Stimulated activated CD4-positive, alpha-beta T cell treated with anti-CD3 and anti-CD28 coated beads, Interleukin-1b, Interleukin-23, amount 100 ng/mL, for 1 hour (primary cell): Measurements from ENCODE around the gene ZAP70.

Source experiments
- DNase-seq, 2 donors: peaks; one replicate each; pipeline ENCODE4 v3.0.0-alpha.2; 2020; ENCODE audit warnings: low read depth in 2 of 2

The ZAP70 gene

DNA sequence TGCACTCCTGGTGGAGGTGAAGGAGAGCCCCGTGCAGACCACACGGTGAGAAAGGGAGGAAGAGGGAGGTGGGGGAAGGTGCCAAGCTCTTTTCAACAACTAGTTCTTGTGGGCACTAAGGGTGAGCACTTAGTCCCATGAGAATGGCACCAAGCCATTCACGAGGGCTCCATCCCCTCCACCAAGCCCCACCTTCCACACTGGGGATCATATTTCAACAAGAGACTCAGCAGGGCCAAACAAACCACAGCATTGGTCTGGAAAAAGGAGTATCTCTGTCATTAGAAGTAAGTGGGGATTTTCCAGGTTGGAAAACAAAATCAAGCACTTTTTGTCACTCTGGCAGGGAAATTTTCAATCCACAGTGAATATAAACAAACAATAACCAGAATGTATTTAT is 38.4 kb downstream of the ZAP70 start:
- DNase-seq: no peak

GRCh38 chr2:97752342-97753334 is 39.3 kb downstream of the ZAP70 start:
- DNase-seq: no peak

DNA sequence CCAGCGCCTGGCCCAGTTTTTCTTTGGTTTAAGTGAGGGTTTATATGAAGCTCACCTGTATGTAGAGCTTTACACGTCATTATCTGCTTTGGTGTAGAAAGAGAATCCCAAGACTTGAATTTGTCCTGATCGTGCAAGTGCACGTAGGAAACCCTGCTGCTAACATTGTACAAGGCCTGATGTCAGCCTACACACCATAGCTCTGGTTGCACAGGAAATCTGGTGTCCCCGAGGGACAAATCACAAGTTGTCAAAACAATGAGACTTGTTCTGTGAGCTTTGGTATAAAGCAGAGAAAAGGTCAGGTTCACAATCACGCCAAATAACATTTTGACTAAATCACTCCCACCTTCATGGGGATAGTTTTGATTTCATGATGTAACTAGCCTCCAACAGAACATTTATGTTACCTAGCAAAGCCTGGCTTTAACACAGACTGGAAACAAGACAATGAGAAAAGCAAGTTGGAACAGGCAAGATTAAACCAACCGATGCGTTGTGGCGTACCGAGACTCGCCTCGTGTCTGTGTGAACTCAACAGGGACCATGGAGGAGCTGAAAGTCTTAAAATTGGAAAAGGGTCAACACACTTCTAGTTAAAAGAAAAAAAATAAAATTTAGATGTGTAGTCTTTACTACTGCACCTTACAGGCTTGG is 41.4 kb downstream of the ZAP70 start:
- DNase-seq: no peak

- DNase-seq: no peak
Observed at GRCh38 chr2:97755491-97755890, 42.1 kb downstream of the ZAP70 start.

DNA sequence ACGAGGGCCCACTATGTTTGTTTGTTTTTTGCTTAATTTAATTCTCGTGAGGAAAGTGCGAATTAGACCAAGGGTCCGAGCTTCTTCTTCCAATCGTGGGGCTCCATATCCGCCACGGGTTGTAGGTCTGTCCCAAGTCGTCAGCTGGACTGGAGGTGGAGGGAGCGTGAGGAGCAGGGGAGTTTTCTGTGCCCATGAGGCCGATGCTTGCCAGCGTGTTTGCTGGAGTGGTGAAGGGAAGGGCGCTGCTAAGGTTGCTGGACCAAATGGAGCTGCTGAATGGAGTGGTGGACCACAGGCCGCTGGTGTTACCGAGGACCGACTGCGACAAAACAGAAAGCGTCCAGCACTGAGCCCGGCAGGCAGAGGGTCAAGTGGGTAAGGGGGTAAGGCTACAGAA is 43.7 kb downstream of the ZAP70 start:
- DNase-seq: no peak

DNA sequence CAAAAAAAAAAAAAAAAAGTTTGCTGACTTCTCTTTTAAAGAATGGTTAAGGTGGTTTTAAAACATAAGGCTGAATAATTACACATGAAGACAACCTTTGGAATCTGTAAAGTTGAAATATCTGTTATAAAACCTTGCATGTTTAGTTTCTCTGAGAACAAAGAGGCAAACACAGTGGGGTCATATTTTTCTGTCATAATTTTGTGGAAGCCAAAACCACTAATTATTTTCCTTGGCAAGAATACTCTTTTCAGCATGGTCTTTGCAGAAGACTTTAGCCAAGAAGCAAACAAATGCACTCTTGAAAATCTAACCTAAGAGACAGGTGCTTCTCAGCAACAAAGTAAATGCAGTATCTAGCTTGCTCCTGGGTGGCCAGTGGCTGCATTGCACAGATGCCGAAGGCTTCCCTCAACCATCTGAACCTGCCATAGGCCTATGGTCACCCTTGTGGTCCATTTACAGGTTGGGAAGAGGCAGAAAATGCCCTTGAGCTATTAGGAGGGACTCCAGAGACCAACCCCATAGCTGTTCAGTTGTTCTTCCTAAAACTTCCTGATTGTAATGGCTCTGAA is 44.8 kb downstream of the ZAP70 start:
- DNase-seq: no peak

GRCh38 chr2:97759727-97760407 is 46.5 kb downstream of the ZAP70 start:
- no peak for DNase-seq

DNA sequence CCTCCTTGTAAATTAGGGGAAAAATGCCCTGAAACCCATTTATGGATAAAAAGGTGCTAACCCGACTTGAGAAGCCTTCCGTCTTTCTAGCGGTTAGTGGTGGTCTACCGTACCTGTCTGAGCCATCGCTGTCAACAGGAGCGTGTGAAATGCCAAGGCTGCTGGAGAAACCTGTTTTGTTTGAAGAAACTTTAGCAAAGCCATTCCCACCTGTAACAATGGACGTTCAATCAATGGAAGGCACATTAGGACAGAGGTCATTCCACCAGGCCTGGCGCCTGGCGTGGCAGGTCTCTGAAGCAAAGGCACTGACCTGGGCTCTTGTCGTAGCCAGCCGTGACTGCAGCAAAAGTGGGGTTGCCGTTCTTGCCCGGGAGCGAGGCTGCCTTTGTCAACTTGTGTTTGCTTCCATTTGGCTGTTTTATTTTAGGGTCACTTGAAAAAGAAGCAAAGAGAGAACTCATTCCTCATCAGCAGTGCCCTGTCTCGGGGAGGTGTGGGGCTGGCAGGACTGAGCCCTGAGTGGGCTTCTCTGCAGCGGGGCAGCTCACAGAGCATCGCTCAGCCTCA is 47.2 kb downstream of the ZAP70 start:
- DNase-seq: no peak

GRCh38 chr2:97761192-97761591 is 47.8 kb downstream of the ZAP70 start:
- no peak for DNase-seq

GRCh38 chr2:97763176-97763845 is 49.9 kb downstream of the ZAP70 start:
- no peak for DNase-seq

GRCh38 chr2:97764559-97765263 is 51.3 kb downstream of the ZAP70 start:
- DNase-seq: no peak

- DNase-seq: no peak
Observed at GRCh38 chr2:97765933-97766332, 52.6 kb downstream of the ZAP70 start.

GRCh38 chr2:97766567-97766966 is 53.2 kb downstream of the ZAP70 start:
- no peak for DNase-seq

DNA sequence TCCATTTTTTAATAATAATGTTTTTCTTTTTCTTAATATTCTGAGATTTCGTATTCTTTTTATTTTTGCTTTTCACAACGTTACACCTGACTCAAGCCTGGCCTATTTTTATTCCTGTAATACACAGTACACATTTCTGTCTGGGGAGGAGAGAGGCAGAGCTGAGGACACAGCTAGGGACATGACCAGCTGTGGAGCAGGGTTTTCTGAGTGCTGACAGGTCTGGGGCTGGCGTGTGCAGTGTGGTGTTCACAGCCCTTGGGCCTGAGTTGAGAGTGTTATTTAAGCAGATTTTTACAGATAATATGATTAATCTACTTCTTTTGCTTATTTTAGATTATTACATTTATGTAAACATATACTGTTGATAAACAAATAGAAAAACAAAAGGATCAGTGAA is 55.9 kb downstream of the ZAP70 start:
- no peak for DNase-seq

GRCh38 chr2:97769711-97770110 is 56.3 kb downstream of the ZAP70 start:
- no peak for DNase-seq

GRCh38 chr2:97770445-97770844 is 57.1 kb downstream of the ZAP70 start:
- no peak for DNase-seq

GRCh38 chr2:97774425-97774824 is 61.0 kb downstream of the ZAP70 start:
- no peak for DNase-seq

DNA sequence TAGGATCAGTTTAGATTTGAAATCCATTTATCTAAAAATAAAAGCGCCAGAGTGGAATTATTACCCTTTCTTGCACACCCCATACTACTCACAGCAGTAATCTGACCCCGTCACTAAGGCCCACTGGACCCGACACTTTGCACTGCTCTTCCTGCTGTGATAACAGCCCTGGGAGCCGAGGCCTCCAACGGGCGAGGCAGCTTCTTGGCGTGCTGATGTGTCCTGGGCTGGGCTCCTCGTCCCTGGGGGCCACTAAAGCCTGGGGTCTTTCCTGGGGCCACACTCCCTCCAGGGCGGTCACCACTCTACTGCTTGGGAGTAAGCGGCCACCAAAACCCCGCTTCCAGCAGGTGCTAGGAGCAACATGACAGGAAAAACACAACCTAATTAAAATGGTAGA is 61.7 kb downstream of the ZAP70 start:
- DNase-seq: no peak

- no peak for DNase-seq
Observed at GRCh38 chr2:97779141-97779540, 65.8 kb downstream of the ZAP70 start.

DNA sequence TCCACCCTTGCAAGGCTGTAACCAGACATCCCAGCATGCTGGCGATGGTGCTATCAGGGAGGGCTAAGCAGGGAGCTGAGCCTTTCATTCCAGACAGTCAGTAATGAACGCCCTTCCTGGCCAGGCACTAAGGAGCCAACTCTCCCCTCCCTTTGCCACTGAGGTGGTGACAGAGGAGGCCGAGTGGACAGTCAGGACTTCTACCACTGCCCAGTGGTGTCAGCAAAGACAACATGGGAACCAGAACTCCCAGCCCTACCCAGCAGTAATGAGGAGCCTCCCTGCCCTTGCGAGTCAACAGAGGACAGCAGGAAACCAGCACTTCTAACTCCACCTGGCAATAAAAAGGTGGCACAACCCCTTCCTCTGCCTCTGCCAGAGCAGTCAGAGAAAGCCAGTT is 68.6 kb downstream of the ZAP70 start:
- DNase-seq: no peak

DNA sequence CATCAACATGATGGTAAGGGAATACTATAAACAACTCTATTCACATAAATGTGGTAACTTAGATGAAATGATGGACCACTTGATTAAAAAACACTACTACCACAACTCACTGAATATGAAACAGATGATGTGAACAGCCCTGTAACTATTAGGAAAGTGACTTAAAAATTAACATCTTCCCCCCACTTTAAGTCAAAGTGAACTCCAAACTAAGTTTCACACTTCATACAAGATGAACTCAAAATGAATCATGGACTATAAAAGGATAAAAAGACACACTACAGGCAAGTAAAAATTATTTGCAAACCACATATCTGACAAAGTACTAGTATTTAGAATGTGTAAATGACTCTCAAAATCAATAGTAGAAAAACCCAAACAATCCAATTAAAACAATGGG is 71.6 kb downstream of the ZAP70 start:
- no peak for DNase-seq
